ENCODE results near the gene OCA2. TPM values are rescaled to one million over a fixed set of nuclear protein-coding genes. Genes with fewer than 3 reads are reported as not detected.

The OCA2 gene
- total and polyA plus RNA-seq, 2 of the 8 experiments (the other 6 are each of a cell fraction or from before 2014, with no cell fraction given) = 0.20 TPM

GRCh38 chr15:28060005-28060404 is 39.1 kb downstream of the OCA2 start:
- Histone ChIP-seq H3K4me1 (replicated peaks in 1 of 4; ENCODE audit: control insufficient read depth in 3 of 4, insufficient read depth in 4 of 4, low read length in 3 of 4) (no peaks in the 10 kb centered on the region; a peak in 1 of 7 replicates), H2BK12ac (ENCODE audit: low read depth, low read length) (no peak overlapping the region), H4K5ac (ENCODE audit: insufficient read length, low read depth, low read length) (no peak overlapping the region), H3K4me2 (ENCODE audit: insufficient read depth in 1 of 2, low read depth in 2 of 2, low read length in 2 of 2) (no peak overlapping the region), H3K4me3 (ENCODE audit: extremely low read depth in 1 of 4, insufficient read depth in 2 of 4, low read depth in 3 of 4, low read length in 4 of 4) (no peak overlapping the region), H3K36me3 (ENCODE audit: control insufficient read depth in 2 of 4, insufficient read depth in 4 of 4, low read length in 3 of 4) (no peaks in the 10 kb centered on the region), H3K18ac (ENCODE audit: extremely low read depth, low read length) (no peak overlapping the region), H3K9me3 (ENCODE audit: insufficient read depth in 2 of 2, low read depth in 1 of 2, low read length in 1 of 2) (peaks cover 3 to 5% of the 10 kb centered on the region in 2 experiments; a peak in 1 of 4 replicates), H2AK5ac (ENCODE audit: low read depth, low read length) (no peak overlapping the region), H2BK120ac (replicated peaks; ENCODE audit: low read depth, low read length) (no peak overlapping the region), H3K4ac (replicated peaks; ENCODE audit: insufficient read length, low read depth, low read length) (no peak overlapping the region), H3K23me2 (ENCODE audit: low read depth, low read length) (no peaks in the 10 kb centered on the region), H2BK15ac (ENCODE audit: low read length) (no peak overlapping the region), H2BK20ac (ENCODE audit: low read length) (no peak overlapping the region), H3K9ac (replicated peaks in 1 of 4; ENCODE audit: extremely low read depth in 1 of 4, low read depth in 3 of 4, low read length in 3 of 4) (no peak overlapping the region), H2BK5ac (ENCODE audit: low read depth, low read length) (no peak overlapping the region), H3K79me2 (ENCODE audit: control insufficient read depth in 1 of 2, insufficient read depth in 2 of 2, low read length in 2 of 2) (no peaks in the 10 kb centered on the region), H4K91ac (replicated peaks; ENCODE audit: insufficient read length, low read length) (no peak overlapping the region), H2AFZ (ENCODE audit: low read length) (no peak overlapping the region), H4K8ac (ENCODE audit: extremely low read depth, insufficient read depth, low read length) (no peak overlapping the region; the same call in 1 of the 2 replicates), H3K27ac (ENCODE audit: low read depth, low read length) (no peak overlapping the region), H3K56ac (replicated peaks; ENCODE audit: insufficient read length, low read depth, low read length) (no peak overlapping the region), H3K27me3 (replicated peaks in 1 of 4; ENCODE audit: control insufficient read depth in 3 of 4, extremely low read depth in 1 of 4, insufficient read depth in 3 of 4, low read length in 3 of 4) (no peaks in the 10 kb centered on the region), H4K20me1 (replicated peaks in 1 of 2; ENCODE audit: control insufficient read depth in 1 of 2, insufficient read depth in 2 of 2, low read length in 2 of 2) (no peaks in the 10 kb centered on the region), H3K14ac (ENCODE audit: insufficient read length) (no peak overlapping the region), H3K23ac (ENCODE audit: insufficient read length) (no peak overlapping the region), H3K79me1 (ENCODE audit: low read depth, low read length) (no peaks in the 10 kb centered on the region)
- CTCF ChIA-PET (ENCODE audit: partially characterized antibody) = interaction anchor here (0.9 to 1.8 kb wide), 4 partner anchors 9 to 38 kb away, joined by 3 read pairs; no protein-coding TSS in a partner anchor
- FAIRE-seq (no peak), DNase-seq (ENCODE audit: low read depth in 1 of 2, low spot score in 2 of 2) (no peak)
- POLR2A ChIA-PET (ENCODE audit: partially characterized antibody) = no interaction called here
- 80% methylated on average over 8 of the region's 8 CpGs; no CpG with 5 or more reads in 1 of the 2 experiments for WGBS, 2 experiments (ENCODE audit: extremely low coverage in 1 of 2, insufficient coverage in 1 of 2, insufficient read length in 1 of 2, insufficient replicate concordance in 2 of 2, low coverage in 1 of 2, low lambda C conversion rate in 2 of 2, missing lambda C conversion rate in 1 of 2)
- TF ChIP-seq CTBP2 (IDR thresholded peaks at IDR 0.05; ENCODE audit: borderline replicate concordance, insufficient read depth, insufficient read length, low read length) = no peak
- TF ChIP-seq RNF2 (IDR thresholded peaks at IDR 0.05; ENCODE audit: borderline replicate concordance, low read depth, low read length, missing control alignments, poor library complexity, severe bottlenecking) = no peak
- no peak for TF ChIP-seq POU5F1 (IDR thresholded peaks at IDR 0.05; ENCODE audit: low read depth, low read length)
- TF ChIP-seq EGR1 (IDR thresholded peaks at IDR 0.05; ENCODE audit: borderline replicate concordance, low read depth, low read length) = no peak
- no peak for TF ChIP-seq HDAC6 (IDR thresholded peaks at IDR 0.05; ENCODE audit: low read depth, low read length)
- TF ChIP-seq ATF2 (IDR thresholded peaks at IDR 0.05; ENCODE audit: low read length) = no peak
- no peak for TF ChIP-seq JUN (IDR thresholded peaks at IDR 0.05; ENCODE audit: low read depth, low read length)
- no peak for TF ChIP-seq CEBPB (IDR thresholded peaks at IDR 0.05; ENCODE audit: low read depth, low read length)
- no peak for TF ChIP-seq BACH1 (IDR thresholded peaks at IDR 0.05; ENCODE audit: low read length)
- TF ChIP-seq MAX (IDR thresholded peaks at IDR 0.05) = no peak
- TF ChIP-seq RAD21 (IDR thresholded peaks at IDR 0.05 in 1 of 2, conservative IDR thresholded peaks at IDR 0.05 in 1 of 2; ENCODE audit: low read depth in 2 of 2, low read length in 2 of 2) = peak in 1 of 2 experiments; percentile 43; a peak in 2 of 4 replicates
- TF ChIP-seq TCF12 (IDR thresholded peaks at IDR 0.05; ENCODE audit: low read depth, low read length) = no peak

Measured in H1 (cell line).